ENCODE data around the gene ZBTB7C.

Gene ZBTB7C

GRCh38 chr18:48397021-48397420 lies 12.2 kb downstream of the ZBTB7C start:
- no peak overlapping the region for H3K4me3 ChIP-seq (replicated peaks; ENCODE audit: low read depth, low read length)
- TF ChIP-seq CTCF (IDR thresholded peaks at IDR 0.05; ENCODE audit: low read depth, low read length, missing control alignments), result no peak
- DNase-seq (ENCODE audit: extremely low read depth, low read depth), result no peak

GRCh38 chr18:48396561-48396960 lies 12.6 kb downstream of the ZBTB7C start:
- no peak for TF ChIP-seq CTCF (IDR thresholded peaks at IDR 0.05; ENCODE audit: low read depth, low read length, missing control alignments)
- H3K4me3 ChIP-seq (replicated peaks; ENCODE audit: low read depth, low read length), result no peak overlapping the region
- DNase-seq (ENCODE audit: extremely low read depth, low read depth), result no peak

GRCh38 chr18:48395646-48396045 lies 13.5 kb downstream of the ZBTB7C start:
- no peak for TF ChIP-seq CTCF (IDR thresholded peaks at IDR 0.05; ENCODE audit: low read depth, low read length, missing control alignments)
- DNase-seq (ENCODE audit: extremely low read depth, low read depth), result no peak
- no peak overlapping the region for H3K4me3 ChIP-seq (replicated peaks; ENCODE audit: low read depth, low read length)

GRCh38 chr18:48394176-48394575 lies 15.0 kb downstream of the ZBTB7C start:
- DNase-seq (ENCODE audit: extremely low read depth, low read depth), result no peak
- TF ChIP-seq CTCF (IDR thresholded peaks at IDR 0.05; ENCODE audit: low read depth, low read length, missing control alignments), result no peak
- no peak overlapping the region for H3K4me3 ChIP-seq (replicated peaks; ENCODE audit: low read depth, low read length)

GRCh38 chr18:48393776-48394175 lies 15.4 kb downstream of the ZBTB7C start:
- DNase-seq (ENCODE audit: extremely low read depth, low read depth), result no peak
- no peak overlapping the region for H3K4me3 ChIP-seq (replicated peaks; ENCODE audit: low read depth, low read length)
- no peak for TF ChIP-seq CTCF (IDR thresholded peaks at IDR 0.05; ENCODE audit: low read depth, low read length, missing control alignments)

- no peak for TF ChIP-seq CTCF (IDR thresholded peaks at IDR 0.05; ENCODE audit: low read depth, low read length, missing control alignments)
- no peak for DNase-seq (ENCODE audit: extremely low read depth, low read depth)
- H3K4me3 ChIP-seq (replicated peaks; ENCODE audit: low read depth, low read length), result no peak overlapping the region
Observed at GRCh38 chr18:48393170-48393569, 16.0 kb downstream of the ZBTB7C start.

GRCh38 chr18:48392268-48392667 lies 16.9 kb downstream of the ZBTB7C start:
- DNase-seq (ENCODE audit: extremely low read depth, low read depth), result no peak
- no peak for TF ChIP-seq CTCF (IDR thresholded peaks at IDR 0.05; ENCODE audit: low read depth, low read length, missing control alignments)
- no peak overlapping the region for H3K4me3 ChIP-seq (replicated peaks; ENCODE audit: low read depth, low read length)

All from HFF-Myc (cell line).